ENCODE measurements around the gene PRKCZ.

Gene PRKCZ

GRCh38 chr1:2194898-2195673 lies 144.9 kb downstream of the PRKCZ start:
- peak; percentile 76 for DNase-seq (ENCODE audit: low read depth)

GRCh38 chr1:2195785-2196184 lies 145.6 kb downstream of the PRKCZ start:
- DNase-seq (ENCODE audit: low read depth), result no peak

GRCh38 chr1:2196901-2197638 lies 146.9 kb downstream of the PRKCZ start:
- no peak for DNase-seq (ENCODE audit: low read depth)

GRCh38 chr1:2197707-2198165 lies 147.5 kb downstream of the PRKCZ start:
- DNase-seq (ENCODE audit: low read depth), result no peak

- DNase-seq (ENCODE audit: low read depth), result no peak
Measured at GRCh38 chr1:2198571-2198970, 148.4 kb downstream of the PRKCZ start.

- peak; percentile 70 for DNase-seq (ENCODE audit: low read depth)
Measured at GRCh38 chr1:2199042-2199810, 149.0 kb downstream of the PRKCZ start.

- DNase-seq (ENCODE audit: low read depth), result no peak
Measured at GRCh38 chr1:2200308-2200943, 150.2 kb downstream of the PRKCZ start.

- DNase-seq (ENCODE audit: low read depth), result no peak
Measured at GRCh38 chr1:2201062-2201461, 150.9 kb downstream of the PRKCZ start.

- no peak for DNase-seq (ENCODE audit: low read depth)
Measured at GRCh38 chr1:2202008-2202575, 151.9 kb downstream of the PRKCZ start.

- no peak for DNase-seq (ENCODE audit: low read depth)
Measured at GRCh38 chr1:2202843-2203601, 152.8 kb downstream of the PRKCZ start.

- DNase-seq (ENCODE audit: low read depth), result no peak
Measured at GRCh38 chr1:2203671-2204414, 153.6 kb downstream of the PRKCZ start.

GRCh38 chr1:2204415-2205190 lies 154.4 kb downstream of the PRKCZ start:
- DNase-seq (ENCODE audit: low read depth), result no peak

- peak; percentile 88 for DNase-seq (ENCODE audit: low read depth)
Measured at GRCh38 chr1:2205191-2205952, 155.2 kb downstream of the PRKCZ start.

- no peak for DNase-seq (ENCODE audit: low read depth)
Measured at GRCh38 chr1:2206813-2207487, 156.7 kb downstream of the PRKCZ start.

- DNase-seq (ENCODE audit: low read depth), result no peak
Measured at GRCh38 chr1:2208309-2209239, 158.4 kb downstream of the PRKCZ start.

GRCh38 chr1:2209400-2210083 lies 159.3 kb downstream of the PRKCZ start:
- DNase-seq (ENCODE audit: low read depth), result no peak
